Measurements from ENCODE around the gene TET1.
"Not testable (repeated sequence)": the region's sequence is repeated elsewhere in the genome, so short reads cannot be mapped to it uniquely, and the experiment has no call there.

The TET1 gene

DNA sequence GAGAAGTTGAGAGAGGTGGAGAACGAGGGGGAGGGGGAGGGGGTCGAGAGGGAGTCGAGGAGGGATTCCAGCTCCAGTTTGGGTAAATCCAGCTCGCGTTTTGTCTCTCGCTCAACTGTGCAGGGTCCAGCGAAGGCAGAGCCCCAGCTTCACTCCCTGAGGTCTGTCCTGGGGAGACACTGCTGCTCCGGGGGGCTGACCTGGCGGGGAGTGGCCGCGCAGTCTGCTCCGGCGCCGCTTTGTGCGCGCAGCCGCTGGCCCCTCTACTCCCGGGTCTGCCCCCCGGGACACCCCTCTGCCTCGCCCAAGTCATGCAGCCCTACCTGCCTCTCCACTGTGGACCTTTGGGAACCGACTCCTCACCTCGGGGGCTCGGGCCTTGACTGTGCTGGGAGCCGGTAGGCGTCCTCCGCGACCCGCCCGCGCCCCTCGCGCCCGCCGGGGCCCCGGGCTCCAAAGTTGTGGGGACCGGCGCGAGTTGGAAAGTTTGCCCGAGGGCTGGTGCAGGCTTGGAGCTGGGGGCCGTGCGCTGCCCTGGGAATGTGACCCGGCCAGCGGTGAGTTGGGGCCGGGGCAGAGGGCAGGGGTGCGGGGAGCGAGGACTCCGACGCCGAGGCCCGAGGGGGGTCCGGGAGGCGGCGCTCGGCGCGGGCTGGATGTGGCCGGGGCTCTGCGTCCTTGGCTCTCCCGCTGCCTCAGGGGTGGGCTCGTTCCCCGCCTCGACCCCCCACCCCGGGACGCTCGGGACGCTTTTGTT lies at the start of gene TET1:
Gene TET1, plus strand, starts transcription at position 152 of the 757 bp plus-strand sequence. CDS start 12,002 bp downstream, outside the sequence.
- peak in 1 of 4 experiments; percentile 1 for DNase-seq (ENCODE audit: low read depth in 4 of 4, low spot score in 1 of 4)

DNA sequence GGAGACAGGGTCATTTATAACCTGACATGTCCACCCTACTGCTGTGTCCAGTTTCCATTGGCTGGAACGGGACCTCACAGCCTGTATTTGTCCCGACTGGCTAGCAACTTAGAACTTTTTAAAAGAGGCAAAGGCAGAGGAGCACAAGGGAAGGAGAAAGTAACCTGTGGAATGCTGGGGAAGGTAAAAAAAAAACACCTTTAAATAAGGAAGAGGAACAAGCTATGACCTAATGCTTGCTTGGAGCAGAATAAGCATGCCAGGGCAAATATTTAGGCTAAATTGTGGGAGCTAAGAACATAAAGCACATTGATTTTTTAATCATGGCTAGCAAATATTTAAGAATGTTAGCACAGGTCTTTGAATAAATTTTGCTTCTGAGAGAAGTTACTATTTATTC lies 43.9 kb upstream of the TET1 start:
- not testable (repeated sequence) for DNase-seq (ENCODE audit: low read depth in 4 of 4, low spot score in 1 of 4)

DNA sequence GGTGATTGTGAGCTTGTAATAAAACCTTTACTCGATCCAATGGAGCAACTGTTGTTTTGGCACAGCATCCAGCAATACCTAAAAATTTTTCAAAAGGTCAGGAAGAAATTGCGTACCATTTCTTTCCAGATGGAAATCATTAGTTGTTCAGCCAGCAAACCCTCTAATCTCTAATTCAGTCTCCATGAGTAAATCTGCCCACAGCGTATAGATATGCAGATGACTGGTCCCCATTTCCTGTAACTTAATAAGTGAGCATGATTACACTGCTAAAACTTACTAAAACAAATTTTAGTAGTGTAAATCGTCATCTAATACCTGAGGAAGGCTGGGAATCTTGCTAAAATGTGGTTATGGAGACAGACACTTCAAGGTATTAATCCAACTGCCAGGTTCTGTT lies 43.4 kb upstream of the TET1 start:
- DNase-seq (ENCODE audit: low read depth in 4 of 4, low spot score in 1 of 4) = no peak

GRCh38 chr10:68517188-68517587 lies 42.9 kb upstream of the TET1 start:
- DNase-seq (ENCODE audit: low read depth in 4 of 4, low spot score in 1 of 4) = no peak

GRCh38 chr10:68518609-68519008 lies 41.5 kb upstream of the TET1 start:
- not testable (repeated sequence) for DNase-seq (ENCODE audit: low read depth in 4 of 4, low spot score in 1 of 4)

- not testable (repeated sequence) for DNase-seq (ENCODE audit: low read depth in 4 of 4, low spot score in 1 of 4)
These were observed 34.6 kb upstream of the TET1 start for GRCh38 chr10:68525490-68526038.

DNA sequence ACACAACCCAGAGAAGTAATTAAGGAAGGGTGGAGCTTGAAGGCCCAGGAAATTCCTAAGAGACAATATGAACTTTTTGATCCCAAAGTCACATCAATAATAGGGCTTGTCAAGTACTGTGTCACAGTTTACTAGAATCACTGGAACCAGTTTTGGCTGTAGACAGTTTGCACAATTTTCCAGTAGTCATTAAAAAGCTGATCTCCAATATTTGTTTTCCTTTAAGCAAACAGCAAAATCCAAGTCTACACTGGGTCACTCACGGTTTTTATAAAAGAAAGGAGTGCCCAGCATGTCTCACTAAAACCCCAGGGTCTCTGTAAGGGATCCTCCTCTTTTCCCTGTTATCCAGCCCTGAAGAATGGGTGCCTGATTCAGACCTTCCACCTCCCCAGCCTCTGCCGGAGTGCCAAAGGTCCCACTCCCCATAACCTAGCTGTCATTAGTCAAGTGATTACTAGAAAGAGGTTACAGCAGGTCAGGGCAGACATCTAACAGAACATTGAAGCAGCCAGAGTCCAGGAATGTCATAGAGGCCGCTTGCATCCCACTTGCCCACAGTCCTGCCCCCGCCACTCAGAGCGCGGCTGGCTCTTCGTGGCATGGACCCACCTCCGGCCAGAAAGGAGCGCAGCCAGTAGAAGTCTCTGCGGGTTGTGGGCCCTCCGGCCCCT lies 33.4 kb upstream of the TET1 start:
- DNase-seq (ENCODE audit: low read depth in 4 of 4, low spot score in 1 of 4) = peak in 1 of 4 experiments; percentile 3

DNA sequence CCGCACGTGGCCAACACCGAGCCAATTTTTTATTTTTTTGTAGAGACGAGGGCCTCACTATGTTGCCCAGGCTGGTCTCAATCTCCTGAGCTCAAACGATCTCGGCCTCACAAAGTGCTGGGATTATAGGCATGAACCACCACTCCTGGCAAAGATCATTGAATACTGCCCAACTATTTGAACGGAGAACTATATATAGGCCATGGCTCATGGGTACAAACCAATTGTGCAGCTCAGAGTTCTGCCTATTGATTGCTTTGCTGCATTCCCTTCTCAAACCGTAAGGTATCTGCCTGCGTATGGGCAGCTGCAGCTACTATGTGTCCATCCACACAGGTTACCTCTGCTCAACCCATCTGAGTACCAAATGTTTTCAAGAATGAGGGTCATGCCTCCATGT lies 23.2 kb upstream of the TET1 start:
- no peak for DNase-seq (ENCODE audit: low read depth in 4 of 4, low spot score in 1 of 4)

DNA sequence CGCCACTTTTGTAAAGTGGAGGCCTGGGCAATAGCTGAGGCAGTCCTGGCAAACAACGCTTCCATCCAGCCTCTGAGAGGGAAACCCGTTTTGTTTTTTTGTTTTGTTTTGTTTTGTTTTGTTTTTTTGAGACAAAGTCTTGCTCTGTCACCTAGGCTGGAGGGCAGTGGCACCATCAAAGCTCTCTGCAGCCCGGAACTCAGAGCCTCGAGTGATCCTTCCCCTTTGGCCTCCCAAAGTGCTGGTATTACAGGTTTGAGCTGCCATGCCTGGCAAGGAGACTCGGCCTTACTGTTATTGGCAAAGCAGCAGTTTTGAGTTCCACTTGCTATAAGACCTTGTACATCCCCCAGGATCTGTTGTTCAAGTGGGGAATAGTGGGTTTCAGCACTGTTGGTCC lies 22.3 kb upstream of the TET1 start:
- DNase-seq (ENCODE audit: low read depth in 4 of 4, low spot score in 1 of 4) = no peak

DNA sequence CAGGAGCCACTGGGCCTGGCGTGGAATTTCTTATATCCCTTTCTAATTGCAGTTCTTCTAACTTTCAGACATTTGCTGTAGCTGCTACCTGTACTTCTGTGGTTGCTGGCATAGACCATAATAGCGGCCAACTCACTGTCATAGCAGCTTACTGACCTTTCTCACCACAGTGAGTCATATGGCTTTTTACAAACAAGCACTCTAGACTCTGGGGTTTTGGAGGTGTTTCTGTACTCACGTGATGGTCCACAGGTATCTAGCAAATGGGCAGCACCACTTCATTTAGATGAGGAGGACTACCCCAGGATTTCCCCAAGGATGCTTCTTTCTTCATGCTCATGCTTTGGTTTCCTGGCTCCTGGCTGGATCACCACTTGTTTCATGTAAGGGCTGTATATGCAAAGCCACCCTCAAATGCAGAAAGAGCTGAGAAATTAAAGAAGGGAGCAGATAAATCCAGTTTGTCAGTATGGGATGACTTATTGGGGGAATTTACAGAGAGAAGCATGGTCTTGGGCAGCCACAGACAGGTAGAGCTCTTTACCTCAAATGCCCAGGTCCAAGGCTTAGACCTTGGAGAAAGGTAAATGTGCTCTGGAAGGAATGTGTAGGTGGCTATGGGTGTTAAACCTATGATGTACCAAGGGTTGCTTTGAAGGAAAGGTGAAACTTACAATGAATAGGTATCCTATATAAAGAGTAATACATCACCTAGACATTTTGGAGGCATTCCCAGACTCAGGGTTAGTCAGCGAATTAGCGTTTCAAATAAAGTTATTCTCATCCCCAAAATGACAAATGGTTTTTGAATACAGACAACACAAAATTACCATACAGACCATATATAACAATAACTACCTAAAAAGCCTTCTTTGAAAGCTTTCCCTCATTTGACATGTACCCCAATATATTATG lies 16.9 kb upstream of the TET1 start:
- no peak for DNase-seq (ENCODE audit: low read depth in 4 of 4, low spot score in 1 of 4)

- peak in 1 of 4 experiments; percentile 12 for DNase-seq (ENCODE audit: low read depth in 4 of 4, low spot score in 1 of 4)
These were observed 9.3 kb upstream of the TET1 start for GRCh38 chr10:68550747-68551411.

DNA sequence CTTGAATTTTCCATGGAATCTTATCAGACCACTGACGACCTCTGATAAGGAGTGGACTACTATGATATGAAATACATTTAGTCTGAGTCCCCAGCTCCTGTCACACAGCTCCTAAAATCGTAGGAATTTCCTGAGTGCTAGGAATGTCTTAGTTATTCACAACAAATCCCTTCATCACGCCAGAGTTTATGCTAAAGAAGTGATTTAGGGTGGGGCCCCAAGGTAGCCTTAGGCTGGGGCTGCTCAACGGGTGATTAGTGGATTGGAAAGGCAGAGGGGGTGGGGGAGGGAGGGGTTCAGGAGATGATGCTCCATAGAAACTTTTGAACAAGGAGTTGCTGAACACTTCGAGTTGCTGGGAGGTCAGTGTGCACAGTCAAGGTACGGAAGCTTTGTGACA lies 7.0 kb upstream of the TET1 start:
- no peak for DNase-seq (ENCODE audit: low read depth in 4 of 4, low spot score in 1 of 4)

- no peak for DNase-seq (ENCODE audit: low read depth in 4 of 4, low spot score in 1 of 4)
These were observed 6.5 kb upstream of the TET1 start for GRCh38 chr10:68553599-68553998.

GRCh38 chr10:68558478-68558877 lies 1.7 kb upstream of the TET1 start:
- DNase-seq (ENCODE audit: low read depth in 4 of 4, low spot score in 1 of 4) = no peak

GRCh38 chr10:68559251-68559650 lies 886 bp upstream of the TET1 start:
- no peak for DNase-seq (ENCODE audit: low read depth in 4 of 4, low spot score in 1 of 4)

- DNase-seq (ENCODE audit: low read depth in 4 of 4, low spot score in 1 of 4) = no peak
These were observed 324 bp upstream of the TET1 start for GRCh38 chr10:68559841-68560185.

- DNase-seq (ENCODE audit: low read depth in 4 of 4, low spot score in 1 of 4) = no peak
These were observed 1.1 kb downstream of the TET1 start for GRCh38 chr10:68560943-68561864.

- DNase-seq (ENCODE audit: low read depth in 4 of 4, low spot score in 1 of 4) = no peak
These were observed 1.9 kb downstream of the TET1 start for GRCh38 chr10:68561865-68562649.

Measured in stimulated activated CD4-positive, alpha-beta T cell treated with anti-CD3 and anti-CD28 coated beads, Interleukin-1b, Interleukin-23, amount 100 ng/mL, for 24 hours (primary cell).